ENCODE measurements around the gene ALS2. TPM values are rescaled to one million over a fixed set of nuclear protein-coding genes. Genes with fewer than 3 reads are reported as not detected.

Gene ALS2
- total and polyA plus RNA-seq, 8 donors = 4.1 to 48.4 (median 9.4) TPM

GRCh38 chr2:201777043-201777442 is 3.7 kb downstream of the ALS2 start:
- no peak overlapping the region for H3K27ac ChIP-seq
- no peak overlapping the region for H3K4me3 ChIP-seq
- no peaks in the 10 kb centered on the region for H3K27me3 ChIP-seq
- intact Hi-C loops (cut with DNase I; ENCODE audit: low total_unique reads) = no loop called here
- no peak for DNase-seq
- peaks cover 0 to 63% (median 37%) of the 10 kb centered on the region in 4 donors for H3K4me1 ChIP-seq
- TF ChIP-seq EP300 (IDR thresholded peaks at IDR 0.05) (no peak), POLR2AphosphoS5 (IDR thresholded peaks at IDR 0.05) (no peak), POLR2A (IDR thresholded peaks at IDR 0.05) (no peak), CTCF (IDR thresholded peaks at IDR 0.05) (no peak)
- no peaks in the 10 kb centered on the region for H3K9me3 ChIP-seq
- H3K36me3 ChIP-seq = no peaks in the 10 kb centered on the region

DNA sequence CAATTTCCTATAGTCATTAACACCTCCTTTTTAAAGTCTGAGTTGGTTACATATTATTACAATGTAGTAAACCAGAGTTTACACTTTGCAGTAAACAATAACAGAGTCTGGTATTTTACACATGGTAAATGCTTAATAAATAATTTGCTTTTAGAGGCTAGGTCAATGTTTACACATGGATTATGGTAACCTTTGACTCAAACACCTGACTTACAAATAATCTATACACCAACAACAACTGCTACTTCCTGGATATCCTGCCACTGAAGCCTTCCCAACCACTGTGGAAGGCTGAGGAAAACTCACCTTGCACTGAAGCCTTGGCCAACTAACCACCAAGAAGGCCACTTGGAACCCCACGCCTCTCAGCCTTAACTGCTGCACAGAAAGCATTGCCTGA is 5.4 kb downstream of the ALS2 start:
- H3K27ac ChIP-seq = peak overlapping the region in 1 of 5 donors; percentile 52
- H3K36me3 ChIP-seq = no peaks in the 10 kb centered on the region
- 73 to 96% (median 82%) methylated on average over 1 of the region's 1 CpG for WGBS, 5 donors
- intact Hi-C loops (cut with DNase I; ENCODE audit: low total_unique reads) = no loop called here
- no peak overlapping the region for H3K4me3 ChIP-seq
- no peaks in the 10 kb centered on the region for H3K27me3 ChIP-seq
- TF ChIP-seq CTCF (IDR thresholded peaks at IDR 0.05) (no peak), POLR2AphosphoS5 (IDR thresholded peaks at IDR 0.05) (peak in 1 of 3 donors; percentile 10)
- peaks cover 0 to 67% (median 32%) of the 10 kb centered on the region in 4 donors for H3K4me1 ChIP-seq
- no peak for DNase-seq
- H3K9me3 ChIP-seq = no peaks in the 10 kb centered on the region

DNA sequence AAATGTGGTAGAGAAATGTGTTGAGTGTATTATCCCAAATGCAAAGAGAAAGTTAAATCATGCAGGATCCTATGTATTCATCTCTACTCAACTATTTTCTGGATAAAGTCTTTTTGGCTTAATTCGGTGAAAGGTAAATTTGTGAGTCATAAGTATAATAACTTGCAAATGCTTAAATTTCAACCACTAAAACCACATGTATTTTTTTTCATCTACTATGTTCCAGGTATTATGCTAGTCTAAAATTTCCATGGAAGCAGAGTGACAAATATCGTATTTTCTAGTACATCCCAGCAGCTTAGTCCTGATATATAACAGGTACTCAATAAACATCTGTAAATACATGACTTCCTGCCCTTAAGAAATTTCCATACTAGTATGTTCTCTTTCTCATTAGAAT is 6.2 kb downstream of the ALS2 start:
- DNase-seq = no peak
- Histone ChIP-seq H3K36me3 (no peaks in the 10 kb centered on the region), H3K27me3 (no peaks in the 10 kb centered on the region), H3K27ac (no peak overlapping the region), H3K4me3 (no peak overlapping the region), H3K4me1 (peaks cover 0 to 67% (median 27%) of the 10 kb centered on the region in 4 donors), H3K9me3 (no peaks in the 10 kb centered on the region)
- intact Hi-C loops (cut with DNase I; ENCODE audit: low total_unique reads) = no loop called here
- WGBS, 5 donors = 88 to 90% (median 89%) methylated on average over 2 of the region's 2 CpGs
- TF ChIP-seq CTCF (IDR thresholded peaks at IDR 0.05) = no peak
- no peak for TF ChIP-seq POLR2AphosphoS5 (IDR thresholded peaks at IDR 0.05)
- TF ChIP-seq EP300 (IDR thresholded peaks at IDR 0.05) = no peak
- no peak for TF ChIP-seq POLR2A (IDR thresholded peaks at IDR 0.05)

DNA sequence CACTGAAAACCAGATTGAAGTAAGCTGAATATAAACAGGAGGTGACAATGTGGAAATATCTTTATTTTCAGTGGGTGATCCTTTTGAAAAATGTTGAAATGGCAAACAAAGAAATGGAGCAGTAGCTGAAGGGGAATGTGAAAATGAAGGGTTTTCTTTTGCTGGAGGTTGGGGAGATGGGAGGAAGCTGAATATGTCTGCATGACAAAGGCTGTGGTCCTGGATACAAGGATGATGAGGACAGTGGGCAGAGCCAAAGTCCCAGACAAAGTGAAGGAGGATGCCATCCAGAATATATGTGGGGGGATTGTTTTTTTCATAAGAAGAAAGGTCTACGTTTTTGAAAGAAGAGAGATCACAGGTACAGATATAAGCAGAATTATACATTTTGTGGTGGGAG is 6.7 kb downstream of the ALS2 start:
- Histone ChIP-seq H3K4me1 (peaks cover under 1 to 67% (median 25%) of the 10 kb centered on the region in 4 donors), H3K27me3 (no peaks in the 10 kb centered on the region), H3K4me3 (no peak overlapping the region), H3K27ac (no peak overlapping the region), H3K36me3 (no peaks in the 10 kb centered on the region), H3K9me3 (no peaks in the 10 kb centered on the region)
- TF ChIP-seq EP300 (IDR thresholded peaks at IDR 0.05) (no peak), POLR2A (IDR thresholded peaks at IDR 0.05) (no peak), CTCF (IDR thresholded peaks at IDR 0.05) (no peak), POLR2AphosphoS5 (IDR thresholded peaks at IDR 0.05) (no peak)
- intact Hi-C loops (cut with DNase I; ENCODE audit: low total_unique reads) = no loop called here
- no peak for DNase-seq
- 76 to 93% (median 85%) methylated on average over 1 of the region's 1 CpG for WGBS, 5 donors

Measured in stomach (tissue), 9 donors.